ENCODE measurements around the gene SOHLH2.

The SOHLH2 gene

DNA sequence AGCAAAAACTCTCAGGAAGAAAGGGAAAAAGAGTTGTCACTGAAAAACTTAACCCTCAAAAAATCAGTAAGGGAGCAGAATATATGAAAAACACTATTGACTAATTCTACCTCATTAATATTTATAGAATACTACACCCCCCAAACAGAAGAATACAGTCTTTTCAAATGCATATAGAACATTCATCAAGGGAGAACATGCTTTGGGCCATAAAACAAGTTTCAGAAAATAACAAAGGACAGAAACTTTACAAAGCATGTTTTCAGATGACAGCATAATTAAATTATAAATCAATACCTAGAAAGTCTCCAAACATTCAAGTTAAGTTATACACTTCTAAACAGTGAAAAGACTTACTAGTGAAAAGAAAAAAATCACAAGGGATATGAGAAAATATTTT lies 30.5 kb downstream of the SOHLH2 start:
- DNase-seq (ENCODE audit: low read depth in 2 of 2): no peak

DNA sequence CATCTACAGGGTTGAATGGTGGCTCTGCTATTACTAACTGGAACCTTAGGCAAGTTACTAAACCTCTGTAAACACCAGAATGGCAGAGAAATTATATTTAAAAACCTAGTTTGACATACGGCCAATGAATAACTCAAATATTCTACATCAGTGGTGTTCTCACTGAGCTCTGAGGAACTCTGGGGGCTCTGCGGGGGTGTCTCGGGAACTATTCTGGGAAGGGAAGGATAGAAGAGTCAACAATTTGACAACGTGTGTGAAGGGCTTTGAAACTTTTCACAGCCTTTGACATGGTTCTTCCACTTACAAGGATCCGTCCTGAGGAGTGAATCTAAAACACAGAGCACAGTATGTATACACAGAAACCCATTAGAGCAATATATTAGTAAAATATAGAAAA lies 38.7 kb downstream of the SOHLH2 start:
- DNase-seq (ENCODE audit: low read depth in 2 of 2): no peak

DNA sequence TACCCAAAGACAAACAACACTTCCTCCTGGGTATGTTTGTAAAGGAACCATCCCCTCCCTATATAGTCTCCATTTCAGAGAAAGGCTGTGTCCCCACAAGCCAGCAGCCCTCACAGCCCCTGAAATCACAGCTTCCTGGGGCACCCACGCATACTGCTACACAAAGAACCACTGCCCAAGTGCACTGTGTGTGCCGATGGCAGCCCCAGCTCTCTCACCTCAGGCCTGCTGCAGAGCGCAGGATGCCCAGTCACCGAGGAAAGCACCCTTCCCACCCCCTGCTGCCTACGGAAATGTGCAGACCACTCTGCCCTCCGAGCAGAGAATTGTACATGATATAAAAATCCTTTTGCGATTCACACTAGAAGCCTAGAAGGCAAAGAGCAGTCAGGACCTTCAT lies 39.4 kb downstream of the SOHLH2 start:
- no peak for DNase-seq (ENCODE audit: low read depth in 2 of 2)

DNA sequence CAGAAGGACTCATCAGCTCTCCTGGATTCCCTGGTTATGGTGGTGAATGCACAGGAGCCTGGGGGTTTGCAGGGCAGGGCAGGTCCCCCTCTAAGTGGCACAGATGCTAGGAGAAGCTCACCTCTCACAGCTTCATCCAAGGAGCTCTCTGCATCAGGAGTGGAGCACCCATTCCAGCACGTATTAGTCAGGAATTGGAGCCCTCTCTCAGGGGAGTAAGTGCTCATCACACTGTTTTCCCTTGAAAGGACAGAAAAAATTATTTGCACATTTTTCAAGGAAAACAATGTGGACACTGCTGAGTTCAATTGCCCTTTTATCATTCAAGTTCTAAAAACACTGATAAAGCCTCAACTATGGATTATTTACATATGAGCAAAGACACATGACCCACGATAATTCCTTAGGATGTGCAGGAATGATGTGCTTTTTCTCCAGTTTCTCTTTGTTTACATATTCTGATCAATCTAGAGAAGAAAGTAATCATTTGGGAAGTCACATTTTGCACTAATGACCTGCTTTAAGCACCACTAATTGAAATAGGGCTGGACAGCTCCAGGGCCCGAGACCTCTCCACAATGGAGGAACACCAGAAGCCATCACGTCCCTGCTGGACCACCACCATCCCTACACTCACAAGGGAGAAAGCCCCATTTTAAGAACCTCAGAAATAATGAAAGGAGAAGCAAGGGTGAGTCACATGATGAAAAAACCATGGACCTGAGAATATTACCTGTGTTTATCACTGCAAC lies 40.6 kb downstream of the SOHLH2 start:
- DNase-seq (ENCODE audit: low read depth in 2 of 2): no peak

DNA sequence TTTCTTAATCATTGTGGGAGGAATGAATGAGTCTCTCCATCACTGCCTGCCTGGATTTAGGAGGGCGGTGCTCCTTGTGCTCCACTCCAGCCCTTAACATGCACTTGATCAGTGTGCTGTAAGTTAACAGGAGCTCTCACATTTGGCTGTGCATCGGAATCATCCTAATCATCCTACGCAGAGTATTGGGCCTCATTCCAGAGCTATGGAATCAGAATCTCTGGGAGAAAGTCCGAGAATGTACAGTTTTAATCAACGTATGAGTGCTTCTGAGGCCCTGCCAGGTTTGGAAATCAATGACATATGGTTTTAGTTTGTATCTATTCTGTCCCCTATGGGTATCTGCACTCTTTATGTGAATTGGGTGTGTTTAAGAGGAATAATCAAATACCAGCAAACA lies 48.3 kb downstream of the SOHLH2 start:
- no peak for DNase-seq (ENCODE audit: low read depth in 2 of 2)

DNA sequence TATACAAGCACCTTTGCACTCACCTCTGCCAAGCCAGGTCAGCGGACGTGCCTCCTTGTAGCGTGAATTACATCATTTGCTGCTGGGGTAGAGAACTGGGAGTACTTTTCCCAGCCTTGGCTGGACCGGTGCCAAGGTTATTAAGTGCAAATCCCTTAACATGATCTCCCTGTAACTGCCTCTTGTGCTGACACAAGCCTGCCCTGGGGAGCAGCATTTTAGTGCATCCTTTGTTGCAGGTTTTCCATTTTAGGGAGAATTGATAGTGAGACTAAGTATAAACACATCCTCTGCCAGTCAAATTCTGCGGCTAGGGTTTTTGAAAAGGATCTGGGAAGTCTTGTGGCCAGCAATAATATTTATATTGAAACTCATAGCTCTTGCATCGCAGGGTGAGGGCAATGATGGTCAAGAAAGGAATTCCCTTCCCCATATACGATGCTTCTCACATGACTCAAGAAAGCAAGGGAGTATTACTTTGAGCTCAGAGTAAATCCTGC lies 50.5 kb downstream of the SOHLH2 start:
- DNase-seq (ENCODE audit: low read depth in 2 of 2): no peak

DNA sequence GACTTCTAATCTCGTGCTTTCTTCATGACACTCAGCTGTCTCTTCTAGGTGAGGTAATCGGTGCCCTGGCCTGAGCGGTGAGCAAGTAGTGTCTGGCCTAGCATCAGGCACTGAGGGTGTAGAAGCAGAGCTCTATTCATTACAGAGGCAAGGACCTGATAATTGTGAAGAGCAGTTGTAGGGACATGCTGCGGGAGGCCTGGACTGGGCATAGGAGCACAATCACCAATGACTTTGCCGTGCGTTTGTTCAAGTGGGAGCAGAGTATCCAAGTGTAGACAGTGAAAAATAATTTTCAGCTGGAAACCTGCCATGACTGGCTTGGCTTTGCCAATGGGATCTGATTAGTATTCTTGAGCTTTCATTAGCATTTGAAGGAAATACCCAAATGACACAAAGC lies 51.1 kb downstream of the SOHLH2 start:
- no peak for DNase-seq (ENCODE audit: low read depth in 2 of 2)

DNA sequence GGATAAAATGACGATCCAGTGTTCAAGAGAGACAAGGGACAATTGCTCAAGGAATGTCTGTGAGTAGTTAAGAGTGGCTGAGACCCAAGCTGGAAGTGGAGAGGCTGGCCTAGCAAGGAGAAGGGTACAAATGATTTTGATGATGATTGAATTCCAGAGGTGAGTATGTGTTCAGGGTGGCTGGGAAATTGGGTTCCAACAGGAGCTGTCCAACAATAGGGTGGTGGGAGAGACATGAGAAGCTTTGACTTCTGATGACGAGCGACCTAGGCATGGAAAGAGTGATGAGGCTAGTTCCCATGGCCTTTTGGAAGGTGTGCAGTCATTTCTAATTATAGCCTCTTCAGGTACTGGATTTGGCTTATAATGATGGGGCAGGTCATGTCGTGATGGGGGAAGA lies 54.1 kb downstream of the SOHLH2 start:
- DNase-seq (ENCODE audit: low read depth in 2 of 2): no peak

DNA sequence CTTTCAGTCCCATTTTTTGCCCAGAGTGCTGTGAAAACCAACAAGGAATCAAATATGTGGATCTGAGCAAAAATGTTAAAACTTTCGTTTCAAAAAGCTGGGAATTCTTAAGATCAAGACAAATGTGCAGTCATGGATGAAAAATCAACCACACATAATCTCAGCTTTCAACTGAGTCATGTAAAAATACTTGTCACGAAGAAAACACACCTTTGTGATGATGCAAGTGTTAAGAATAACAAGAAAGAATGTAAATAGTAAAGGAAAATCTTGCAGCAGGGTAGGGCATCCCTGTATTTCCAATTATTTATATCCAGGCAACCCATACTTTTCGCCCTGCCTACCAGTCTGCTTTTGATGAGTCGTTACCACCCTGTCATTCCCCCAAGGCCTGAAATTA lies 55.7 kb downstream of the SOHLH2 start:
- DNase-seq (ENCODE audit: low read depth in 2 of 2): no peak

DNA sequence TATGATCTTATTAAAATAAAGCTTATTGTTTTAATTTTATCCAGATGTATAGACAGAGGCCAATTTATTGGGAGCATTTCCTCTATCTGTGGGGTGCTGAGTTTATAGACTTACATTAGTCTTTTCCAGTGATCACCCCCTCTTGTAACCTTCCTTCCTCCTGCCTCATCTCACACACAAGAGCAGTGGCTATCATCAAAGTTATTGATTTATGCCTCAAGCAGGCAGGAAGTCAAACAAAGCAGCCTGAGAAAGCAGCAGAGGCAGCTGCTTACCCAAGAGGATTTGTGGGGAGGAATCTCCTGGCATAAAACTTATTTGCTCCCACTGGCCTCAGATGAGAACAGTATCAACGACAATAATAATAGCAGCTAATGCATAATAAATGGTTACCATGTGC lies 56.9 kb downstream of the SOHLH2 start:
- DNase-seq (ENCODE audit: low read depth in 2 of 2): no peak

DNA sequence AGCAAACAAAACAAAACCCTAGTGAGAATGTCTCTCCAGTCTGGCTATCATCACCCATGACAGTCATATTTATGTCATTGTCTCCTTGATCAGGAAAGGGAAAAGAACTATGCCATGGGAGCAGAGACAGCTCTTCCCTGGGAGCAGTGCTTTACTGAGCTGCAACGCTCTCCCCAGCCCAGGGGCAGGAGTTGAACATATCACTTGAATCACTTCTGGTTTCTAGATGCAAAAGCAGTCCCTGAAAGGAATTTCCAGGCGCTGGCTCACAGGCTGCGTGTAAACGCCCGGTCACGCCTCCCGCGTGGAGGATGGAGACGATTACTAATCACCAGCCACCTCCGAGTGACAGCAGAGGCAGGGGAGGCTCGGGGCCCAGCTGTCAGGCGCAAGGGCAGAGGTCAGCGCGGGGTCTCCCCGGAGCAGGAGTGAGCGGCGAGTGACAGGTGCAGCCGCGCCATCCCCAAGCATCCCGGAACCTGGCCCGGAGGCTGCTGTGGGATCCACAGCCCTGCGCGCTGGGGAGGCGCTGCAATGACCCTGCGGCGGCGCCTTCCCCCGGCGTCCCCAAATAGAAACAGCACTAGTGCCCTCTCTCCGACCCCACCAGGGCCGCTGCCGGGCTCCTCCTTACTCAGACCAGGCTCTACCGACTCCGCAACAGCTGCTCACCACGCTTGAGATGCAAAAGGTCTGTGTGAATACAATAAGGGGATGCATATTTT lies 59.6 kb downstream of the SOHLH2 start:
- DNase-seq (ENCODE audit: low read depth in 2 of 2): no peak

DNA sequence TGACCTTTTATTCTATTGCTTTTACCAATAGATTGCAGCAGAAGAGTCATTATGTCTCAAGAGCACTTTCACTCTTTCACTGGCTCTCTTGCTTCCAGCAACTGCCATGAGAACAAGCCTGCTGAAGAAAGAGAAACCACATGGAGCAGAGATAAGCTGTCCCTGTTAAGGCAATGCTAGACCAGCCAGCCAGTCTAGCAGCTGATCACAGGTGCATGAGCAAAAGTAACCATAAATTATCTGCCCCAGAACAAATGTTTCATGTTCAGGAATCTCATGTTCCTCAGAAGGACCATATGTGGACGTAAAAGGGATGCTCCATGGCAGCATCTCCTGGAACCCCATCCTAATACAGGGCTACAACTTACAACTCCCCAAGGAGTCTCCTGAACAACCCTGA lies 62.8 kb downstream of the SOHLH2 start:
- no peak for DNase-seq (ENCODE audit: low read depth in 2 of 2)

DNA sequence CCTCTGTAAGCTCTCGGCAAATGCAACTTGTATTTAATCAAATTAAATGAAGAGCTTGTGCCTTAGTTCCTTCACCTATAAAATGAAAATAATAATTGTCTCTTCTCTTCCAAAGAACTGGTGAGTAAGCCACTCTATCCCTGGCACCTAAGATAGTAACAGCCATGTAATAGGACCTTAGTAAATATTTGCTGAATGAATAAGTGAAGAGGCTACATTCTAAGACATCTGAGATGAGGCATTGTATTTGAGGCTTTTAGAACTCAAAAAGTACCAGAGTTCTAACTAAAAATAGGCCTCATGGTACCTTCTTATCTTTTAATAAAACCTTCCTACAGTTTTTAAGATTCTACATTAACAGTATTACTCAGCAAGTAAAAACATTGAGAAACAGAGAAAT lies 65.9 kb downstream of the SOHLH2 start:
- DNase-seq (ENCODE audit: low read depth in 2 of 2): no peak

DNA sequence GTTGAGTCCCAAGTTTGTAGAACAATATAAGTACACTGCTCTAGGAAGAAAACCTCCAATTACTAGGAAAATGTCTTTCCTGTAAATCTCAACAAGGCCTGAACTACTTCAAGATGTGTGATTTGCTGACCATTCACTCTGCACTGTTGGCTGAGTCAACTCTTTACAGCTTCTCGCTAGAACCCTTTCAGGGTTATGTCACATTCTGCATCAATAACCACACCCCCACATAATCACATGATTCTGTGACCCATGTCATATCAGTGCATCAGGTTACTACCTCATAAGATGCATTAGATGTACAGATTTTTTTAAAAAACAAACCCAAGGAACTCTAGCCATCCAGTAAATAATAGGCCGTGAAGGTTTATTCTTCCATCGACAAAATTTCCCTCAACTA lies 67.0 kb downstream of the SOHLH2 start:
- no peak for DNase-seq (ENCODE audit: low read depth in 2 of 2)

DNA sequence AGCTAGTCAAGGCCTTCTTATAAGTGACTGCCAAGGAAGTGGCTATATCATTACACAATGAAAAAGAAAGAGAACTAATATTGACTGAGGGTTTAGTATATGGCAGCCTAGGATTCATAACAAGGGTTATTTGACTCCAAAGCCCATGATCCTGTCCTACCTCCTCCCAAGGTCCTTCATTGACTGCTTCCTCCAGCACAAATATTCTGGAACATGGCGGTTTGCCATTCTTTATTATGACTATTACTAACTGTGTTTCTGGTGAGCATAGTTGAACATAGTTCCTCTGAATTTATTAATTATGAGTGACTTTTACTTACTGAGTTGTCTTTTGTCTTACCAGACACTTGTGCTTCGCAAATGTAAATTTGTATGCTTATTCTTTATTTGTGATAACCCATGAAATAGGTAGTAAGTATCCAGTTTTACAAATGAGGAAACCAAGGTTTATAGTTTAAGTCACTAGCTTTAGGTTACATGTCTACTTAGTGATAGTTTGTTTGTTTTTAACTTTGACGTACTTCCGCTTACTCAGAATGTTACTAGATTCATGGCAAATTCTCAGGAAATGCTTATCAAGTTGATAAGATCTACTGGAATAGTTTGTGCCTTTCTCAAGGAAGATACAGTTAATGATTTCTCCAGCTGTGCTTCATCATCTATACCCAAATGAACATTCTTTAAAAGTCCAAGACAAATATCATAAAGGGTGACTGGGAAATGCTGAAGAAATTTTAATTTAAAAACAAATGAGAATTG lies 67.7 kb downstream of the SOHLH2 start:
- DNase-seq (ENCODE audit: low read depth in 2 of 2): no peak

DNA sequence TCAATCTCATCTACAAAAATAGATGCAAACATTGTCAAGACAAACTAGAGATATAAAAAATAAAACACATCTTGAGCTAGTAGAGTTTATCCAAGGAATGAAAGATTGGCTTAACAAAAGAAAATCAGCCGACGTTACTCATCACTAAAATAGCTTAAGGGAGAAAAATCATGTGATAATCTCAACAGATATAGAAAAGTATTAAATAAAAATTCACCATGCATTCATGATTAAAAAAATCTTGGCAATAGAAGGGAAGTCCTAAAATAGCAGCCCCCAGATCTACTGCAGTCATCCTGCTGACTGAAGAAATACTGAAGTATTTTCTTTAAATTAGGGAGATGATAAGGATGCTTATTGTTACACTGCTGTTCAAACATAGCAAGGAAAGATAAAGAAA lies 70.6 kb downstream of the SOHLH2 start:
- DNase-seq (ENCODE audit: low read depth in 2 of 2): no peak

DNA sequence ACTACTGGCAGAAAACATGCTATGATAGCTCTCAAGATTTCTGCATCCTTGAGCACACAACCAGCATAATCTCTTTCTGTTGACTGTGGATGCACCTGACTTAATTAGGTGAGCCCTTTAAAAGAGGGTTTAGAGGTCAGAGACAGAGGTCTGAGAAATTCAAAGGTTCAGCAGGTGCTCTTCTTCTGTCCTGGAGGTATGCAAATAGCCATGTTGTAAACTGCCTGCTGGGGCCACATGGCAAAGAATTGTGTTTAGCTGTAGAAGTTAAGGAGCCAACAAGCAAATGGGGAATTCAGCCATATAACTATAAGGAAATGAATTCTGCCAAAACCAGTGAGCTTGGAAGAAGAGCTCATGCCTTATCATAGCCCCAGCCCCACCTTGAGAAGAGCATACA lies 71.6 kb downstream of the SOHLH2 start:
- no peak for DNase-seq (ENCODE audit: low read depth in 2 of 2)

DNA sequence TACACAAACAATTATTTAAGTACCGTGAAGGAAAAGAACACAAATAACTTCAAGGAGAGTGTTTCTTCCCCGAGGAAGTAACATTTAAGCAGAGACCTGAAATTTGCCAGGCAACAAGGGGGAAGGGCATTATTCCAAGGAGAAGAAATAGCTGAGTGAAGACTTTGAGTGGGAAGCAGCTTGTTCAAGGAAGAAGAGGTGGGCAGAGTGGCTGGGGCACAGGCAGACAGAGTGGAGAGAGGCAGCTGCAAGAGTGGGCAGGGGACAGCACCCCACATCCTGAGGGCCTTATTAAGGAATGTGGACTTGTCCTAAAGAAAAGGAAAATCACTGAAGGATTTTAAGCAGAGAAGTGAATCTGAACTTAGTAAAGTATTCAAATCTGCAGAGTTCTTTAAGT lies 78.5 kb downstream of the SOHLH2 start:
- no peak for DNase-seq (ENCODE audit: low read depth in 2 of 2)

DNA sequence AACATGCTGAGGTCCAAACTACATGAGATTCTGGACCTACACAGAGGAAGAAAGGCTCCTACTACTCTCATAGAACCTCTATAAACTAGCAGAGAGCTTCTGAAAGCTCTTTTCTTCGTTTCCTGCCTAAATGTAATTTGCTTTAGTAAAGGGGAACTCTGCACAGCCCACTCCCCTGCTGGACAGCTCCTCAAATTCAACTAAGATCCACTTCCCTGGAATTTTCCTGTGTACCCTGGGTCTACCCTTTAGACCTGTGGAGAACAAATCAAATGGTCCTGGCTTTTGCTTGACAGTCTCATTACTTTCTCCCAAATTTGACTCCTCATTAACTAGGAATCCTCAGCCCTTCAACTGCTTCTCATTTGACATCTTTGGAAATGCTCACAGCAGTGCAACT lies 79.7 kb downstream of the SOHLH2 start:
- no peak for DNase-seq (ENCODE audit: low read depth in 2 of 2)

DNA sequence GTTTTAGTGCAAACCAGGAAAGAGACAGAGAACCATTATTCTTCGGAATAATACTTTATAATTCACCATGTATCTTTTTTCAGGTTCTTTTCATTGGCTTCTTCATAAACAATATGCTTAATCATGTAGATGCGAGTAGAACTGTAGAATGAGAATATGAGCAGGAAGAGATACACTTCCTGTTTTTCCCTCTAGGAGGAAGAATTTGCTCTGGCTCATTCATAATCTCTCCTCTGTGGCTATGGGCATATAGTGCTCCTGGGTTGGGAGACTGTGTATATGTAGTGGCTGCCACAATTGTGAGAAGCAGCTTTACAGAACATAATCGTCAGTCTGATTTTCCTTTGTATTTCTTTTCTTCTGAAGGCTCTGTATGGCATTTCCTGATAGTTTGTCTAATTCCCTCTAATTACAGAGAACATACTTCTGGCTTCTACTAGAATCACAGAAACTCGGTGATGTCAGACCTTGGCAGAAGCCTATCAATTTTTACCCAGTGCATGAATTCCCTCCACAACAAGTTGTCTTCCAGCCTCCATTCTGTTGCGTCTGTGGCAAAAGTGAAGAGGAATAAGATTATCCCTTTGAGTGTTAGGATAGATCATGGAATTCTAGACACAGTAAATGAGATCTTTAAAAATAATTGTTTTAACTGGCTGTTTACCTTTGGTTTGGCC lies 80.3 kb downstream of the SOHLH2 start:
- DNase-seq (ENCODE audit: low read depth in 2 of 2): no peak

DNA sequence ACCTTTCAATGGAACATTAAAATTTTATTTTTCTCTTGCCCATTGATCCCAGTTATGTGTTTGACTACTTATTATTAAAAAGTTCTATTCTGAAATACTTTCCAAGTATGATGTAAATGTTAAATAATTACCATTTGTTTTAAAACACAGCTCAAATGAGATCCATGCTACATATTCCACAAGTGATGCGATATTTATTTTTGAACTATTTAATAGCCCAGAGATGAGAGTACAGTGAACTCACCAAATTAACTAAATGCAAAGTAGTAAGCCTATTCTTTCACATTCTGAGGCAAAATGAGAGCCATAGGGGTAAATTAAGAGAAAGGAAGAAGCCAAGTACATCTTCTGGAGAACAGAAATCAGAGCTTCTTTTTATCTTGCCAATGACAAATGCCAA lies 82.0 kb downstream of the SOHLH2 start:
- no peak for DNase-seq (ENCODE audit: low read depth in 2 of 2)

DNA sequence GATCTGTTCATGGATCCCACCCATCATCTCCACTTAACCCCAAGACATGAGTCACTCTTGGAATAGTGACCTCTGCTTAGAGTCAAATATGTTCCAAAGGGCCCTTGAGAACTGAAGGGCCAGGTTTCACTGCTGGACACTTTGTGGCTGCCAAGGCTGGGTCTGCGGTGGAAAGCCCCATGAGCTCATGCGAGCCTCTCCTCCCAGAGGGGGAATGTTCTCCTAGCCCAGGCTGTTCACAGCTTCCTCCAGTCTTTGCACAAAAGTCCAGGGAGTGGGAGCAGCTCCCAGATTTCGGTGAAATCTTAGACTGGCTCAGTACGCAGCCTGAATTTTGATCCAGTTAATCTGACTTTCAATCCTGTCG lies 82.4 kb downstream of the SOHLH2 start:
- DNase-seq (ENCODE audit: low read depth in 2 of 2): no peak
